ENCODE results near the gene C1orf116. TPM values are rescaled to one million over a fixed set of nuclear protein-coding genes. Genes with fewer than 3 reads are reported as not detected.

Gene C1orf116
- total RNA-seq, result not detected

- Mint-ChIP-seq H3K9me3 (no peaks in the 10 kb centered on the region), H3K4me3 (no peak within 1 kb of the TSS), H3K36me3 (no peaks in the 10 kb centered on the region), H3K27ac (no peak within 1 kb of the TSS), H3K27me3 (peaks cover 29 to 35% of the 10 kb centered on the region in 2 donors), H3K4me1 (ENCODE audit: low read depth in 2 of 2) (no peaks in the 10 kb centered on the region)
- ATAC-seq (no peak), DNase-seq (ENCODE audit: low spot score) (no peak)
Observed at GRCh38 chr1:207032528-207033017, at the start of gene C1orf116. Gene C1orf116, minus strand, starts transcription at chr1:207032756. Its CDS starts 5,158 bp downstream, at chr1:207027598.

DNA sequence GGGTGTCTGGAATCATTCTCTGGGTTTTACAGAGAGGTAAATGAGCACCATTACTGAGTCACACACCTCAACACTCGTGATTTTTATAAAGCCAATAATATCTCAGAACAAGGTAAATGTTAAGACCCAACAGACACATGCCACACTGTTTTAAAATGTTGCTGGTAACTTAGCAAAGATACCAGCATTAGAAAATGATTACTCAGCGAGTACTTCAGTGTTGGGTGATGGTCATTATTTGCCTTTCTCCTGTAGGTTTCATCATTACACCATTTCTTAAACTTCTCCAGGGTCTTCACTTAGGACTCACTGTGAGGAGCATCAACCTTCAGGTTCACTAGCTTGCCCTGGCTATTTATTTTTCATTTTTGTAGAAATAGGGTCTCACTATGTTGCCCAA, 49.2 kb upstream of the C1orf116 start:
- peaks cover 3 to 10% of the 10 kb centered on the region in 2 donors for H3K4me1 Mint-ChIP-seq (ENCODE audit: low read depth in 2 of 2)
- H3K4me3 Mint-ChIP-seq, result no peak overlapping the region
- H3K27ac Mint-ChIP-seq, result no peak overlapping the region
- H3K27me3 Mint-ChIP-seq, result peaks cover 9 to 42% of the 10 kb centered on the region in 2 donors
- ATAC-seq (no peak), DNase-seq (ENCODE audit: low spot score) (no peak)
- no peaks in the 10 kb centered on the region for H3K9me3 Mint-ChIP-seq
- H3K36me3 Mint-ChIP-seq, result no peaks in the 10 kb centered on the region

DNA sequence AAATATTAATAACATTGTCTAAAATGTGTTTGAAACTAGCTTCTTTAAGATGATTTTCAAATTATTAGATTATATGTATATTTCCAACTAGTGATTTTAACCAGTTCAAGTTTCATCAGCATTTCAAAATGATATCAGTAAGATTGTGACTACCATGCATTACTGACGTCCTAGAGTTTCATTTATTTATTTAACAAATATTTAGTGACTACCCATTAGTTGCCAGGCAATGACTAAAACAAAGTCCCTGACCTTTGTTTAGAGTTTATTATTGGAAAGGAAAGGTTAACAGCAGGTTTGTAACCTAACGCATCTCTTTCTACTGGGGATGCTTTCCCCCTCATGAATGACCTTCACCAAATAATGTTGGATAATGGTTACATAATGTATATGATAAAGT, 48.5 kb upstream of the C1orf116 start:
- Mint-ChIP-seq H3K4me3 (no peak overlapping the region), H3K27me3 (peaks cover 9 to 43% of the 10 kb centered on the region in 2 donors), H3K4me1 (ENCODE audit: low read depth in 2 of 2) (peaks cover 3 to 10% of the 10 kb centered on the region in 2 donors)

DNA sequence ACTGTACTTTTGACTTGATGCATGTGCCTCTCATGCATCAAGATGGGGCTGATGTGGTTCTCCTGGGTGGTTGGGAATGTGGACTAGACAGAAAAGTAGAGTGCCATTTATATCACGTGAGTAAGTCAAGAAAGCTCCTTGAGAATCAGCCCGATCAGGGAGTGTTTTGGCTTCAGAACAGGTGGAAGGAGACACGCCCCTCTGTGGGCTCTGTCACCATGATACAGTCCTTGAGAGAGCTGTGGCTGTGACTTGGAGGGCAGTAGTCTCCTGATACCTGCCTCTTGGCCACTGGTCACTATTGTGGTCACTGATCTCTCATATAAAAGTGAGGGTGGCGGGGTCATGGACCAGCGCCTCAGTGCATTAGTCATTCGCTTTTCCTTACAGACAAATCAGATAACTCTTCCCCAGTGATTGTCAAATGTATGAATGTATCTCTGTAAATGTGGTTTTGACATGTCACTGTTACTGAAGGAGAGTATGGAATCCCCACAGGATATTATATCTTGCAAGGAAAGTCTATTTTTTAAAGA, 47.2 kb upstream of the C1orf116 start:
- DNase-seq (ENCODE audit: low spot score) (no peak), ATAC-seq (no peak)
- peaks cover 0 to 3% of the 10 kb centered on the region in 2 donors for H3K4me1 Mint-ChIP-seq (ENCODE audit: low read depth in 2 of 2)
- no peak overlapping the region for H3K27ac Mint-ChIP-seq
- H3K27me3 Mint-ChIP-seq, result peaks cover 6 to 40% of the 10 kb centered on the region in 2 donors
- H3K4me3 Mint-ChIP-seq, result no peak overlapping the region
- H3K36me3 Mint-ChIP-seq, result no peaks in the 10 kb centered on the region
- no peaks in the 10 kb centered on the region for H3K9me3 Mint-ChIP-seq

More for the DNA sequence above, 48.5 kb upstream of the C1orf116 start:
- ATAC-seq (no peak), DNase-seq (ENCODE audit: low spot score) (no peak)
- Mint-ChIP-seq H3K9me3 (no peaks in the 10 kb centered on the region), H3K27ac (no peak overlapping the region), H3K36me3 (no peaks in the 10 kb centered on the region)

GRCh38 chr1:207078578-207079132, 46.1 kb upstream of the C1orf116 start:
- H3K4me1 Mint-ChIP-seq (ENCODE audit: low read depth in 2 of 2), result no peaks in the 10 kb centered on the region
- H3K36me3 Mint-ChIP-seq, result no peaks in the 10 kb centered on the region
- H3K27ac Mint-ChIP-seq, result no peak overlapping the region
- H3K9me3 Mint-ChIP-seq, result no peaks in the 10 kb centered on the region
- H3K4me3 Mint-ChIP-seq, result no peak overlapping the region
- H3K27me3 Mint-ChIP-seq, result peaks cover 6 to 28% of the 10 kb centered on the region in 2 donors
- DNase-seq (ENCODE audit: low spot score), result no peak
- ATAC-seq, result no peak

DNA sequence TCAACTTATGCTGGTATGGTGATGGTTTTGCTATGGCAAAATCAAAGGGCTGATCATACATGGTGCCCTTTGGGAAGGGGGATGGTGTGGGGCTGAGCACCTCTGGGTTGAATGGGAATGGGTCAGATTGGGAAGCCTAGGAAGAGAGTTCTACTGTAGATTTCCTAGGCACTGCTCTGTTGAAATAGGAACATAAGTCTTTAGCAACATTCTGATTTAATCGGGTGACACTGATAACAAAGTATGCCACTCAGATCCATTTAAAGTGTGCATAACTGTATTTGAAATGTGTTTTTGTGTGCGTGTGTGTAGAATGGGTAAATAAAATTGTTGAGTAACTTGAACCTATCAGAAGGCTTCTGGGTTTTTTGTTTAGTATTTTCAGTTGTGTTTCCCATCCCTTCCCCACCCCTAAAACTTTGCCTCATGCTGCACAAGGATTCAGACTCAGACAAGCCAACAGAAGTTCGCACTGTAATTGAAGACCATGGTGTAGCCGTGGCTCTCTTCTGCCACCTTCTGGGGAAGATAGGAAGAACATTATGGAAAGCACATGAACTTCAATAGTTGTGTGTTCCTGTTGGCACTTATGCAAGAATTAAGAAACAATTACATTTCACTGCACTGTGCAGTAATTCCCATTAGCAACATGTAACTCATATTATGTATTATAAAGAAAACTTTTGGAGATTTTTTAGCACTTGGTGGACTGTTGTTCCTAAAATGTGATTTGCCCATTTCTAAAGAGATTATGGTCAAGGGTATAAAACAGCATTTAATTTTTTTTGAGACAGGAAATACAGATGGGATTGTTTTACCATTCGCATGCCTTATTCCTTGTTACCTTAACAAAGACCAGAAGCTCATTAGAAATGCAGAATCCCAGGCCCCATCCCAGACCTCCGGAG, 45.2 kb upstream of the C1orf116 start:
- no peaks in the 10 kb centered on the region for H3K9me3 Mint-ChIP-seq
- H3K4me3 Mint-ChIP-seq, result no peak overlapping the region
- H3K36me3 Mint-ChIP-seq, result no peaks in the 10 kb centered on the region
- peaks cover 4 to 19% of the 10 kb centered on the region in 2 donors for H3K27me3 Mint-ChIP-seq
- no peaks in the 10 kb centered on the region for H3K4me1 Mint-ChIP-seq (ENCODE audit: low read depth in 2 of 2)
- ATAC-seq (peak; percentile 75 to 79), DNase-seq (ENCODE audit: low spot score) (peak; percentile 71)
- H3K27ac Mint-ChIP-seq, result no peak overlapping the region

DNA sequence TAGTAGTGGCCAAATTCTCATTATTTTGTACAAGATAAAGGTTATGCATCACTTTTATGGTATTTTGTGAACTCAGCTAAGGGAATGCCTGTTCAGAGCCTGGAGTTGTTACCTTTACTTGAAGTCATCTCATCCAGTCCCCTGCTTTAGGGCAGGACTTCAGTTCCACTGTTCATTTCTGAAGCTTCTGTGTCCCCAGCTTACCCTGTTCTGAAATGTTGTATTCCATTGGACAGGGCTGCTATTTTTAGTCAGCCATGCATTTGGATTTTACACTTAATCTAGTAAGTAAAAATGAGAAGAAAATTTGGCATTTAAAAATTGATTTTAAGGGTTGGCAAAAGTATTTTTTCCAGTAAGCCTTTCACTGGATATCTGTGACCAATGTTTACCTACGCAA, 44.5 kb upstream of the C1orf116 start:
- Mint-ChIP-seq H3K27me3 (peaks cover 0 to 12% of the 10 kb centered on the region in 2 donors), H3K27ac (no peak overlapping the region)

GRCh38 chr1:207076181-207076955, 43.8 kb upstream of the C1orf116 start:
- no peak for ATAC-seq
- Mint-ChIP-seq H3K36me3 (no peaks in the 10 kb centered on the region), H3K27me3 (peaks cover 0 to 8% of the 10 kb centered on the region in 2 donors), H3K4me1 (ENCODE audit: low read depth in 2 of 2) (no peaks in the 10 kb centered on the region), H3K27ac (no peak overlapping the region), H3K4me3 (no peak overlapping the region), H3K9me3 (no peaks in the 10 kb centered on the region)
- DNase-seq (ENCODE audit: low spot score), result no peak

More for the DNA sequence above, 44.5 kb upstream of the C1orf116 start:
- H3K36me3 Mint-ChIP-seq, result no peaks in the 10 kb centered on the region
- ATAC-seq (no peak), DNase-seq (ENCODE audit: low spot score) (no peak)
- no peaks in the 10 kb centered on the region for H3K9me3 Mint-ChIP-seq
- H3K4me1 Mint-ChIP-seq (ENCODE audit: low read depth in 2 of 2), result no peaks in the 10 kb centered on the region
- no peak overlapping the region for H3K4me3 Mint-ChIP-seq

DNA sequence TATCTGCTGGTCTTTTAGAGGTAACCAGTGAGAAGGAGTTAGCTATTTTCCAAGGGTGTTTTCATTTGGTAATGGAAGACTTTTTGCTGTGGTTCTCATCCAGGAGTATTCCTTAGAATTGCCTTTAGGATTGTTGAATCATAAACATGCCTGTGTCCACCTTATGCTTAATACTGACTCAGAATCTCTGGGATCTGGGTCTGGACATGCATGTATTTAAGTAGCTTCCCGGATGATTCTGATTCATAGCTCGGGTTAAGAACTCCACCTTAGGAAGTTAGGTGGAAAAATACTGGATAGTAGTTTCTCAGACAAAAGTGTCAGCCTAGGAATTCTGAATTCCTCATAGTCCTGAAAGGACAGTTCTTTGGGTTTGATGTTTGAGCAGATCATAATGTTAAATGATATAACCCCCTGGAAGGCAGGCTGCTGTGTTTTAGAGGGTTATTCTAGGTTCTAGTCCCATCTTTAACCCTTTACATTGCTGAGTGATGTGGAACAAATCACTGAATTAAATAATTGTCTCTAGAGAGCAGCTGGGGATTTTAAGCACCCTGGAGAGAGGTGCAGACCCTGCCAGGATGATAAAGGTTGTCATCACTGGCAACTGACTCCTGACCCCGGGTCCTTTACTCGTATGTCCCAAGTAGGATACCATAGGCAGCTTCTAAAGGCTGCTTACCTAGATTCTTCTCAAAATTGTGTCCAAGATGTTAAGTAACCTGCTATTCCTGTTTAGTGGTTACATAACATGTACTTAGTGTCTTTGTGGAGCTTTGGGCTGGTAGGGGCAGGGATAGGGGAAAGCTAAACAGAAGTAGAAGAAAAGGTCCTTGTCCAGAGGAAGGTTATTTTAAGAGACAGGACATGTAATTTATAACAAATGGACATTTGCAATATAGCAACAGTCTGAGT, 41.6 kb upstream of the C1orf116 start:
- Mint-ChIP-seq H3K36me3 (no peaks in the 10 kb centered on the region), H3K9me3 (no peaks in the 10 kb centered on the region), H3K4me1 (ENCODE audit: low read depth in 2 of 2) (peaks cover 8 to 10% of the 10 kb centered on the region in 2 donors), H3K27me3 (peaks cover 0 to 6% of the 10 kb centered on the region in 2 donors), H3K27ac (no peak overlapping the region), H3K4me3 (no peak overlapping the region)
- no peak for DNase-seq (ENCODE audit: low spot score)
- no peak for ATAC-seq

DNA sequence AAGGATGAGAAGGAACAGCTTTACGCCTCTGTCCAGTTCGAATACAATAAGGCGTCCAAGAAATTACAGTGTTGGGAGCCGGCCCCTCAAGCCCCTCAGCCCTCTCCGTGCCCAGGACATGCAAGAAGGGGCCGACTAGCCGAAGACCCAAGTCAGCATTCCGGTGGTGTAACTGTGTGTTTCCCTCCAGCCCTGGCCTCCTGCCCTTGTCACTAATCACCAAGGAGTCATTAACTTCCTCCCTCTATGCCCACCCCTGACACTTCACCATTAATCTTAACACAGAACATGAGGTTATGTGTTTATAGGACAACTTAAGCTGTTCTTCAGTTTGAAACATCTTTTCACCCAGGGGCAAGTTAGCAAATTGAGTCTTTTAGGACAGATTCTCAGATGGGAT, 39.7 kb upstream of the C1orf116 start:
- Mint-ChIP-seq H3K27ac (no peak overlapping the region), H3K9me3 (no peaks in the 10 kb centered on the region), H3K4me3 (no peak overlapping the region), H3K27me3 (peaks cover 0 to 6% of the 10 kb centered on the region in 2 donors), H3K4me1 (ENCODE audit: low read depth in 2 of 2) (peaks cover 13% of the 10 kb centered on the region in 2 donors), H3K36me3 (no peaks in the 10 kb centered on the region)
- no peak for ATAC-seq
- DNase-seq (ENCODE audit: low spot score), result no peak

GRCh38 chr1:207071426-207071825, 38.9 kb upstream of the C1orf116 start:
- H3K36me3 Mint-ChIP-seq, result no peaks in the 10 kb centered on the region
- no peaks in the 10 kb centered on the region for H3K9me3 Mint-ChIP-seq
- peaks cover 13% of the 10 kb centered on the region in 2 donors for H3K4me1 Mint-ChIP-seq (ENCODE audit: low read depth in 2 of 2)
- ATAC-seq (no peak), DNase-seq (ENCODE audit: low spot score) (no peak)
- peak overlapping the region in 1 of 2 donors; percentile 81 for H3K27ac Mint-ChIP-seq
- H3K4me3 Mint-ChIP-seq, result no peak overlapping the region
- peaks cover 0 to 6% of the 10 kb centered on the region in 2 donors for H3K27me3 Mint-ChIP-seq

DNA sequence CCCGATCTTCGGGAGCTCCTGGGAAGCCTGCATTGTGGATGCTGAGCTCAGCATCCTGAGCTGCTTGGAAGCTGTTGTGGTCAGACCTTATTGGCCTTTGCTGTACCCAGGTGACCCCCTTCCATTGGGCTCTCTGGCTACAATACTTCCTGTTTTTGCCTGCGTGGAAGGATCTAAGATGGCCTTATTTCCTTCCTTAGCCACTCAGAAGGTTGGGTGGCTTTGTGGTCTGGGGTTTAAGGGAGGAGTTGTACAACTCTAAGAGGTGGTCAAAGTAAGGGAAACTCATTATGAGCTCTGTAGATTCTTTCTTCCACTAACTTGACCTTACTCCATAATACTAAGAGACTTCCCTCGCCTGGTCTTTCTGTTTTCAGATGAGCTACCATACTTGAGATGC, 38.3 kb upstream of the C1orf116 start:
- no peaks in the 10 kb centered on the region for H3K9me3 Mint-ChIP-seq
- H3K27me3 Mint-ChIP-seq, result peaks cover 0 to 2% of the 10 kb centered on the region in 2 donors
- H3K4me1 Mint-ChIP-seq (ENCODE audit: low read depth in 2 of 2), result peaks cover 13% of the 10 kb centered on the region in 2 donors
- H3K4me3 Mint-ChIP-seq, result no peak overlapping the region
- no peak for DNase-seq (ENCODE audit: low spot score)
- H3K27ac Mint-ChIP-seq, result peak overlapping the region in 1 of 2 donors; percentile 81
- ATAC-seq, result peak; percentile 32 to 61
- H3K36me3 Mint-ChIP-seq, result no peaks in the 10 kb centered on the region
